HEK293 (cell line): ENCODE measurements around the gene INO80C.
"Not testable (repeated sequence)": the region's sequence is repeated elsewhere in the genome, so short reads cannot be mapped to it uniquely, and the experiment has no call there.

Experiments
- CTCF ChIA-PET: fragments of 350-600 bp; formaldehyde crosslinking; extraction: SDS; loops from one replicate; lab custom pipeline; 2021; ENCODE audit warnings: antibody characterized with exemption; lab: Yijun Ruan, JAX
- POLR2A ChIA-PET: fragments of 300-600 bp; formaldehyde crosslinking; extraction: SDS; loops from one replicate; lab custom pipeline; 2020; ENCODE audit warnings: antibody characterized with exemption, inconsistent platforms; lab: Yijun Ruan, JAX
- H3K27ac ChIP-seq: fragments of 200-500 bp; sonication (Bioruptor generic); 2 replicates; pipeline ENCODE4 v1.5.1; 2014; ENCODE audit warnings: low read depth, low read length, control low read depth, inconsistent platforms; ENCODE audit errors: extremely low read depth
- H3K36me3 ChIP-seq, 2 experiments: fragments of 200-500 bp in 1 of 2; sonication (Bioruptor generic) in 1 of 2; 1 replicate in 1 of 2; 2 replicates in 1 of 2; pipeline ENCODE4 v1.5.1; 2014 to 2017; ENCODE audit warnings: inconsistent platforms in 2 of 2, low read length in 2 of 2; ENCODE audit not compliant: control insufficient read depth in 2 of 2, insufficient read depth in 1 of 2
- H3K4me1 ChIP-seq: fragments of 200-500 bp; sonication (Bioruptor generic); 2 replicates; pipeline ENCODE4 v1.5.1; 2014; ENCODE audit warnings: mild to moderate bottlenecking, low read length, inconsistent platforms; ENCODE audit not compliant: control insufficient read depth, insufficient read depth
- H3K4me3 ChIP-seq: 2 replicates; pipeline ENCODE4 v1.5.1; 2011; ENCODE audit warnings: low read depth, mild to moderate bottlenecking, control low read depth, low read length, moderate library complexity
- H3K9me3 ChIP-seq: fragments of 200-500 bp; sonication (Bioruptor generic); 2 replicates; pipeline ENCODE4 v1.5.1; 2014; ENCODE audit warnings: low read depth, low read length, inconsistent platforms; ENCODE audit not compliant: control insufficient read depth, insufficient read depth
- CTCF ChIP-seq: fragments of 450-650 bp; formaldehyde crosslinking; IDR thresholded peaks from 2 replicates; pipeline ENCODE4 v1.5.1; 2016; ENCODE audit warnings: missing biosample characterization, missing genetic modification characterization
- REPIN1 ChIP-seq: fragments of 450-650 bp; formaldehyde crosslinking; IDR thresholded peaks from 2 replicates; pipeline ENCODE4 v1.5.1; 2017; ENCODE audit warnings: missing biosample characterization, missing genetic modification characterization, low read depth
- SALL2 ChIP-seq: fragments of 450-650 bp; formaldehyde crosslinking; IDR thresholded peaks from 2 replicates; pipeline ENCODE4 v1.5.0; 2017; ENCODE audit warnings: missing biosample characterization, mild to moderate bottlenecking, missing genetic modification characterization, borderline replicate concordance
- SCRT2 ChIP-seq: fragments of 450-650 bp; formaldehyde crosslinking; IDR thresholded peaks from 2 replicates; pipeline ENCODE4 v1.5.1; 2016; ENCODE audit warnings: missing biosample characterization, missing genetic modification characterization
- TRIM28 ChIP-seq: IDR thresholded peaks from 2 replicates; pipeline ENCODE4 v1.6.1; 2011; ENCODE audit warnings: low read length, control low read depth, borderline replicate concordance
- YY2 ChIP-seq: fragments of 450-650 bp; formaldehyde crosslinking; IDR thresholded peaks from 2 replicates; pipeline ENCODE4 v1.5.1; 2016; ENCODE audit warnings: missing biosample characterization, missing genetic modification characterization
- ZBTB17 ChIP-seq: fragments of 450-650 bp; formaldehyde crosslinking; IDR thresholded peaks from 2 replicates; pipeline ENCODE4 v1.5.1; 2016; ENCODE audit warnings: missing biosample characterization, missing genetic modification characterization
- ZFHX2 ChIP-seq: fragments of 450-650 bp; formaldehyde crosslinking; conservative IDR thresholded peaks from 2 replicates; pipeline ENCODE4 v1.5.1; 2016; ENCODE audit warnings: missing biosample characterization, missing genetic modification characterization
- ZIC2 ChIP-seq: fragments of 450-650 bp; formaldehyde crosslinking; IDR thresholded peaks from 2 replicates; pipeline ENCODE4 v1.5.1; 2016; ENCODE audit warnings: missing biosample characterization, missing genetic modification characterization
- ZNF112 ChIP-seq: fragments of 450-650 bp; formaldehyde crosslinking; IDR thresholded peaks from 2 replicates; pipeline ENCODE4 v1.5.0; 2017; ENCODE audit warnings: missing biosample characterization, missing genetic modification characterization
- ZNF248 ChIP-seq: fragments of 450-650 bp; formaldehyde crosslinking; IDR thresholded peaks from 2 replicates; pipeline ENCODE4 v1.5.1; 2017; ENCODE audit warnings: missing biosample characterization, missing genetic modification characterization
- ZNF335 ChIP-seq: fragments of 450-650 bp; formaldehyde crosslinking; conservative IDR thresholded peaks from 2 replicates; pipeline ENCODE4 v1.5.1; 2016; ENCODE audit warnings: missing biosample characterization, missing genetic modification characterization
- ZNF521 ChIP-seq: fragments of 450-650 bp; formaldehyde crosslinking; IDR thresholded peaks from 2 replicates; pipeline ENCODE4 v1.5.1; 2017; ENCODE audit warnings: missing biosample characterization, mild to moderate bottlenecking, missing genetic modification characterization
- ZNF558 ChIP-seq: fragments of 450-650 bp; formaldehyde crosslinking; IDR thresholded peaks from 2 replicates; pipeline ENCODE4 v1.5.1; 2016; ENCODE audit warnings: missing biosample characterization, missing genetic modification characterization
- ZNF610 ChIP-seq: fragments of 450-650 bp; formaldehyde crosslinking; IDR thresholded peaks from 2 replicates; pipeline ENCODE4 v1.5.1; 2016; ENCODE audit warnings: missing biosample characterization, missing genetic modification characterization, borderline replicate concordance
- ZSCAN16 ChIP-seq: fragments of 450-650 bp; formaldehyde crosslinking; IDR thresholded peaks from 2 replicates; pipeline ENCODE4 v1.5.1; 2016; ENCODE audit warnings: missing biosample characterization, missing genetic modification characterization
- ZSCAN4 ChIP-seq: fragments of 450-650 bp; formaldehyde crosslinking; IDR thresholded peaks from 2 replicates; pipeline ENCODE4 v1.5.1; 2017; ENCODE audit warnings: missing biosample characterization, missing genetic modification characterization

INO80C gene

DNA sequence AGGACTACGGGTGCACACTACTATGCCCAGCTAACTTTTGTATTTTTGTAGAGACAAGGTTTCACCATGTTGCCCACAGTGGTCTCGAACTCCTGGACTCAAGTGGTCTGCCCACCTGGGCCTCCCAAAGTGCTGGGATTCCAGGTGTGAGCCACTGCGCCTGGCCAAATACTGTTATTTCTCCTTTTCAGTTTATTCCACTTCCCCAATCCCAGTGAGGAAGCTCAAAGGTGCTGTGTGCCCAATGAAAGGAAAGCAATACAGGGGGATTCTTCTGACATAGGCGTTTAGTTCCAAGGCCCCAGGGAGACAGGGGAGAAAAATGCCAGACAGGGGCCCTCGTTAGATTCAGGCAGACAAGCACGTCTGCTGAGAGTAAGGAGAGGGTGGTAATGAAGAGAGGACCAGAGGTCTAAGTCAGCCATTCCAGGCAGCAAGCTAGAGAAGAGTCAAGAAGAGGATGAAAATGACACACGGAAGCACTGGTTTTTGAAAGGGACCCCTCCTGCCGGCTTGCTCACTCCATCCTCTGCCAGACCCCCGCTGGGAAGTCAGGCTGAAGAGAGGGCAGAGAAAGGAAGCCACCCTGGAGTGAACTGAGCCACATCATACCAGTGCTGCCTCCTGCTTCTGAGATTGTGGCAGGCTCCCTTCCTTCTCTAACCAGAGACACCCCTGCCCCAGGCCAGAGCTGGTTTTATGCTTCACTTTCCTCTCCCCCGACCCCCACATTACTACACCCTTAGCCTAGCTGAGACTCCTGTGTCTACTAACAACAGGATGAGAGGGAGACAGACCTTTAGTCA is 6.7 kb downstream of the INO80C start:
- Histone ChIP-seq H3K27ac (no peak overlapping the region), H3K4me3 (no peak overlapping the region), H3K4me1 (no peaks in the 10 kb centered on the region), H3K36me3 (no peaks in the 10 kb centered on the region), H3K9me3 (no peaks in the 10 kb centered on the region)
- TF ChIP-seq ZNF248 (tag by site-specific recombination) (no peak), ZNF335 (tag by site-specific recombination) (0 out of 2 replicates have a peak, but pooled peaks have one; percentile 9), REPIN1 (tag by site-specific recombination) (no peak), ZIC2 (tag by site-specific recombination) (peak; percentile 54)
- TF ChIP-seq, all 188 proteins: peak for 2
- ChIA-PET CTCF (interaction anchor here (0.6 to 1.3 kb wide), 2 partner anchors 8 to 1343 kb away, joined by 3 to 5 read pairs; no protein-coding TSS in a partner anchor), POLR2A (no interaction called here)

DNA sequence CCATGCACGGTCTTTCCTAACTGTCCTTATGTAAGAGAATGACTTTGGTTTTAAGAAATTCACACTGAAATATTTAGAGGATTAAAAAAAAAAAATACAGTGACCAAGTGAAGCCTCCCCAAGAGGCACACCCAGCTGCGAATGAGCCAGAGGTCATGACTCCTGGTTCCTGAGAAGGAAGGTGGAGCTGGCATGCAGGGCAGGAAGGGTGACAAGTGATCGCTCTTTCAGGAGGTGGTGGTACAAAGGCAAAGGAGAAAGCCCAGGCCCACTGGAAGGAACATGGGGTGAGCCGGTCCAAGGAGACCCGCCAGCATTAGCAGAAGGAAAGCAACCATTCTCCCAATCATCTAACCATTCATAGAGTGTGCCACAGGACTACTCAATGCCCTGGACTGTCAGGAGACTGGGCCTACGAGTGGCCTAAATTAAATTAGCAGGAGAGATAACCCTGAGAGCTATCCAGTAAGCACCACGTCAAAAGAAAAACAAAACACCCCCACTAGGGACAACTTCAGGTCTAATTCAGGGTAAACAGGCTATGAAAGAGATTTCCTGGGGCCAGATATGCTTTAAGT is 7.8 kb downstream of the INO80C start:
- no peaks in the 10 kb centered on the region for H3K9me3 ChIP-seq
- no peak overlapping the region for H3K27ac ChIP-seq
- ChIA-PET CTCF (interaction anchor here (0.7 kb wide), 2 partner anchors 51 to 121 kb away, joined by 3 read pairs; no protein-coding TSS in a partner anchor), POLR2A (no interaction called here)
- no peaks in the 10 kb centered on the region for H3K36me3 ChIP-seq
- H3K4me3 ChIP-seq, result no peak overlapping the region
- TF ChIP-seq TRIM28, result peak; percentile 31; the same call in 1 of the 2 replicates
- no peak for TF ChIP-seq ZFHX2 (tag by site-specific recombination)
- H3K4me1 ChIP-seq, result no peaks in the 10 kb centered on the region

- H3K4me3 ChIP-seq, H3K9me3 ChIP-seq, H3K4me1 ChIP-seq, H3K27ac ChIP-seq, H3K36me3 ChIP-seq, CTCF ChIA-PET, POLR2A ChIA-PET: not testable (repeated sequence)
Measured at GRCh38 chr18:35489281-35489680, 8.5 kb downstream of the INO80C start.

DNA sequence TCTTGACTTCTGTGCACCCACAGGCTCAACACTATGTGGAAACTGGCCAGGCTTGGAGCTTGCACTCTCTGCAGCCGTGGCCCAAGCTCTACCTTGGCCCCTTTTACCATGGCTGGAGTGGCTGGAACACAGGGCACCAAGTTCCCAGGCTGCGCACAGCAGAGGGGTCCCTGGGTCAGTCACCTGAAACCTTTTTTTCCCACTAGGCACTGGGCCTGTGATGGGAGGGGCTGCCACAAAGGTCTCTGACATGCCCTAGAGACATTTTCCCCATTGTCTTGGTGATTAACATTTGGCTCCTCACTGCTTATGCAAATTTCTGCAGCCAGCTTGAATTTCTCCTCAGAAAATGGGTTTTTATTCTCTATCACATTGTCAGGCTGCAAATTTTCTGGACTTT is 9.4 kb downstream of the INO80C start:
- H3K4me3 ChIP-seq, CTCF ChIA-PET, H3K9me3 ChIP-seq, H3K36me3 ChIP-seq, H3K4me1 ChIP-seq, H3K27ac ChIP-seq: not testable (repeated sequence)
- POLR2A ChIA-PET, result interaction anchor here (0.9 kb wide), 1 partner anchor 10 kb away, joined by 3 read pairs; the partner anchor contains the start of gene INO80C

DNA sequence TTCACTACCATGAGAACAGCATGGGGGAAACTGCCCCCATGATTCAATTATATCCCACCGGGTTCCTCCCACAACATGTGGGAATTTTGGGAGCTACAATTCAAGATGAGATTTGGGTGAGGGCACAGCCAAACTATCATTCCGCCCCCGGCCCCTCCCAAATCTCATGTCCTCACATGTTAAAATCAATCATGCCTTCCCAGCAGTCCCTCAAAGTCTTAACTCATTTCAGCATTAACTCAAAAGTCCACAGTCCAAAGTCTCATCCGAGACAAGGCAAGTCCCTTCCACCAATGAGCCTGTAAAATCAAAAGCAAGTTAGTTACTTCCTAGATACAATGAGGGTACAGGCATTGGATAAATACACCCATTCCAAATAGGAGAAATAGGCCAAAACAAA is 10.2 kb downstream of the INO80C start:
- ChIA-PET POLR2A (interaction anchor here (0.9 kb wide), 1 partner anchor 10 kb away, joined by 3 read pairs; the partner anchor contains the start of gene INO80C), CTCF (interaction anchor here (1.0 kb wide), 1 partner anchor 80 kb away, joined by 3 read pairs; no protein-coding TSS in a partner anchor)
- H3K27ac ChIP-seq, H3K4me1 ChIP-seq, H3K4me3 ChIP-seq, H3K9me3 ChIP-seq, H3K36me3 ChIP-seq: not testable (repeated sequence)

GRCh38 chr18:35485852-35486251 is 11.9 kb downstream of the INO80C start:
- Histone ChIP-seq H3K9me3 (no peaks in the 10 kb centered on the region), H3K36me3 (no peaks in the 10 kb centered on the region), H3K4me1 (no peaks in the 10 kb centered on the region), H3K4me3 (no peak overlapping the region), H3K27ac (no peak overlapping the region)
- ChIA-PET CTCF (no interaction called here), POLR2A (no interaction called here)
- TF ChIP-seq SCRT2 (tag by site-specific recombination) (no peak), ZNF112 (tag by site-specific recombination) (no peak), YY2 (tag by site-specific recombination) (no peak), ZNF610 (tag by site-specific recombination) (no peak), ZSCAN16 (tag by site-specific recombination) (no peak), ZNF558 (no peak), CTCF (tag by site-specific recombination) (no peak), ZBTB17 (no peak), ZSCAN4 (tag by site-specific recombination) (no peak), ZNF521 (tag by site-specific recombination) (no peak), SALL2 (tag by site-specific recombination) (no peak)
